ENCODE measurements around the gene VSIG4.

GRCh38 chrX:66018585-66019309 lies 21.1 kb downstream of the VSIG4 start:
- TF ChIP-seq EP300 (IDR thresholded peaks at IDR 0.05): no peak
- TF ChIP-seq CTCF (IDR thresholded peaks at IDR 0.05): no peak
- TF ChIP-seq POLR2AphosphoS5 (IDR thresholded peaks at IDR 0.05): no peak
- no peak for TF ChIP-seq POLR2A (IDR thresholded peaks at IDR 0.05)
